Liver (tissue), 3 donors: ENCODE measurements around the gene FAT2.

Experiments used
- EGR1 ChIP-seq, 2 donors: IDR thresholded peaks; 2 replicates each; pipeline ENCODE4 v1.6.1; 2016 to 2018; ENCODE audit warnings: antibody characterized with exemption in 2 of 2, low read depth in 2 of 2
- FOXA1 ChIP-seq: IDR thresholded peaks from 2 replicates; pipeline ENCODE4 v1.6.1; 2016; ENCODE audit warnings: antibody characterized with exemption
- GABPA ChIP-seq, 2 donors: IDR thresholded peaks in 1 of 2; conservative IDR thresholded peaks in 1 of 2; 2 replicates each; pipeline ENCODE4 v1.6.1; 2016; ENCODE audit warnings: antibody characterized with exemption in 2 of 2, mild to moderate bottlenecking in 1 of 2, moderate library complexity in 1 of 2
- HNF4G ChIP-seq: IDR thresholded peaks from 2 replicates; pipeline ENCODE4 v1.6.1; 2016; ENCODE audit warnings: antibody characterized with exemption
- JUND ChIP-seq, 2 donors: IDR thresholded peaks; 2 replicates each; pipeline ENCODE4 v1.6.1; 2016; ENCODE audit warnings: antibody characterized with exemption in 2 of 2
- NR2F2 ChIP-seq: IDR thresholded peaks from 2 replicates; pipeline ENCODE4 v1.6.1; 2016; ENCODE audit warnings: antibody characterized with exemption
- RXRA ChIP-seq, 2 donors: IDR thresholded peaks; 2 replicates each; pipeline ENCODE4 v1.6.1; 2017 to 2018; ENCODE audit warnings: antibody characterized with exemption in 2 of 2, mild to moderate bottlenecking in 1 of 2
- TF ChIP-seq, protein P1 (sequence below): fragments of 150-350 bp; IDR thresholded peaks from 2 replicates; pipeline ENCODE4 v1.5.1; 2017; ENCODE audit warnings: improper control_type of control experiment, low read depth, low read length; ENCODE audit not compliant: missing input control
- TF ChIP-seq, protein P2 (sequence below): IDR thresholded peaks from 2 replicates; pipeline ENCODE4 v1.6.1; 2016; ENCODE audit warnings: antibody characterized with exemption
- TF ChIP-seq, protein P3 (sequence below): IDR thresholded peaks from 2 replicates; pipeline ENCODE4 v1.6.1; 2016; ENCODE audit warnings: antibody characterized with exemption, mild to moderate bottlenecking
- TF ChIP-seq, protein P4 (sequence below): IDR thresholded peaks from 2 replicates; pipeline ENCODE4 v1.6.1; 2016; ENCODE audit warnings: antibody characterized with exemption
- donor health status: healthy.
- donor health status: healthy.

DNA sequence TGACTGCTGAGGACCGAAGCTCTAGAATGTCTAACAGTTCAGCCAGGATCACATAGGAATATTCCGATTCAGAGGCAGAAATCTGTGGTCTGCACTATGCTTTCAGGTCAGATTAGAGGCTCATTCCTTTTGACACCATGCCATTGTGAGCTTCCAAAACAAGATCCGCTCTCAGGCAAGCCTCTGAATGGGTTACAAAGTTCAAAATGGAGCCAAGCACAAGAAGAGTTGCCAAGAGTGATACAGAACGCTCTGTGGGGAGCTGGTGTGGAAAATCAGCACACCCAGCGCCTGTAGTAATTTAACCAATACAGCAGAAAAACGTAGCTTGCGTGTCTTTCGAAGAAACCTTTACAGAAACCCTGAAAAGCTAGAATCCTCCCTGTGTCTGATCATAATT lies 33.3 kb upstream of the FAT2 start:
- TF ChIP-seq, protein P1, sequence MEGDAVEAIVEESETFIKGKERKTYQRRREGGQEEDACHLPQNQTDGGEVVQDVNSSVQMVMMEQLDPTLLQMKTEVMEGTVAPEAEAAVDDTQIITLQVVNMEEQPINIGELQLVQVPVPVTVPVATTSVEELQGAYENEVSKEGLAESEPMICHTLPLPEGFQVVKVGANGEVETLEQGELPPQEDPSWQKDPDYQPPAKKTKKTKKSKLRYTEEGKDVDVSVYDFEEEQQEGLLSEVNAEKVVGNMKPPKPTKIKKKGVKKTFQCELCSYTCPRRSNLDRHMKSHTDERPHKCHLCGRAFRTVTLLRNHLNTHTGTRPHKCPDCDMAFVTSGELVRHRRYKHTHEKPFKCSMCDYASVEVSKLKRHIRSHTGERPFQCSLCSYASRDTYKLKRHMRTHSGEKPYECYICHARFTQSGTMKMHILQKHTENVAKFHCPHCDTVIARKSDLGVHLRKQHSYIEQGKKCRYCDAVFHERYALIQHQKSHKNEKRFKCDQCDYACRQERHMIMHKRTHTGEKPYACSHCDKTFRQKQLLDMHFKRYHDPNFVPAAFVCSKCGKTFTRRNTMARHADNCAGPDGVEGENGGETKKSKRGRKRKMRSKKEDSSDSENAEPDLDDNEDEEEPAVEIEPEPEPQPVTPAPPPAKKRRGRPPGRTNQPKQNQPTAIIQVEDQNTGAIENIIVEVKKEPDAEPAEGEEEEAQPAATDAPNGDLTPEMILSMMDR: no peak
- TF ChIP-seq FOXA1 (no peak), HNF4G (no peak), EGR1 (IDR thresholded peaks at IDR 0.05; ENCODE audit: low read depth in 2 of 2) (no peak), RXRA (IDR thresholded peaks at IDR 0.05) (no peak), JUND (IDR thresholded peaks at IDR 0.05) (no peak), NR2F2 (no peak), GABPA (IDR thresholded peaks at IDR 0.05 in 1 of 2, conservative IDR thresholded peaks at IDR 0.05 in 1 of 2) (no peak)
- TF ChIP-seq, protein P2, sequence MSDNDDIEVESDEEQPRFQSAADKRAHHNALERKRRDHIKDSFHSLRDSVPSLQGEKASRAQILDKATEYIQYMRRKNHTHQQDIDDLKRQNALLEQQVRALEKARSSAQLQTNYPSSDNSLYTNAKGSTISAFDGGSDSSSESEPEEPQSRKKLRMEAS: no peak
- TF ChIP-seq, protein P3, sequence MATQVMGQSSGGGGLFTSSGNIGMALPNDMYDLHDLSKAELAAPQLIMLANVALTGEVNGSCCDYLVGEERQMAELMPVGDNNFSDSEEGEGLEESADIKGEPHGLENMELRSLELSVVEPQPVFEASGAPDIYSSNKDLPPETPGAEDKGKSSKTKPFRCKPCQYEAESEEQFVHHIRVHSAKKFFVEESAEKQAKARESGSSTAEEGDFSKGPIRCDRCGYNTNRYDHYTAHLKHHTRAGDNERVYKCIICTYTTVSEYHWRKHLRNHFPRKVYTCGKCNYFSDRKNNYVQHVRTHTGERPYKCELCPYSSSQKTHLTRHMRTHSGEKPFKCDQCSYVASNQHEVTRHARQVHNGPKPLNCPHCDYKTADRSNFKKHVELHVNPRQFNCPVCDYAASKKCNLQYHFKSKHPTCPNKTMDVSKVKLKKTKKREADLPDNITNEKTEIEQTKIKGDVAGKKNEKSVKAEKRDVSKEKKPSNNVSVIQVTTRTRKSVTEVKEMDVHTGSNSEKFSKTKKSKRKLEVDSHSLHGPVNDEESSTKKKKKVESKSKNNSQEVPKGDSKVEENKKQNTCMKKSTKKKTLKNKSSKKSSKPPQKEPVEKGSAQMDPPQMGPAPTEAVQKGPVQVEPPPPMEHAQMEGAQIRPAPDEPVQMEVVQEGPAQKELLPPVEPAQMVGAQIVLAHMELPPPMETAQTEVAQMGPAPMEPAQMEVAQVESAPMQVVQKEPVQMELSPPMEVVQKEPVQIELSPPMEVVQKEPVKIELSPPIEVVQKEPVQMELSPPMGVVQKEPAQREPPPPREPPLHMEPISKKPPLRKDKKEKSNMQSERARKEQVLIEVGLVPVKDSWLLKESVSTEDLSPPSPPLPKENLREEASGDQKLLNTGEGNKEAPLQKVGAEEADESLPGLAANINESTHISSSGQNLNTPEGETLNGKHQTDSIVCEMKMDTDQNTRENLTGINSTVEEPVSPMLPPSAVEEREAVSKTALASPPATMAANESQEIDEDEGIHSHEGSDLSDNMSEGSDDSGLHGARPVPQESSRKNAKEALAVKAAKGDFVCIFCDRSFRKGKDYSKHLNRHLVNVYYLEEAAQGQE: no peak
- TF ChIP-seq, protein P4, sequence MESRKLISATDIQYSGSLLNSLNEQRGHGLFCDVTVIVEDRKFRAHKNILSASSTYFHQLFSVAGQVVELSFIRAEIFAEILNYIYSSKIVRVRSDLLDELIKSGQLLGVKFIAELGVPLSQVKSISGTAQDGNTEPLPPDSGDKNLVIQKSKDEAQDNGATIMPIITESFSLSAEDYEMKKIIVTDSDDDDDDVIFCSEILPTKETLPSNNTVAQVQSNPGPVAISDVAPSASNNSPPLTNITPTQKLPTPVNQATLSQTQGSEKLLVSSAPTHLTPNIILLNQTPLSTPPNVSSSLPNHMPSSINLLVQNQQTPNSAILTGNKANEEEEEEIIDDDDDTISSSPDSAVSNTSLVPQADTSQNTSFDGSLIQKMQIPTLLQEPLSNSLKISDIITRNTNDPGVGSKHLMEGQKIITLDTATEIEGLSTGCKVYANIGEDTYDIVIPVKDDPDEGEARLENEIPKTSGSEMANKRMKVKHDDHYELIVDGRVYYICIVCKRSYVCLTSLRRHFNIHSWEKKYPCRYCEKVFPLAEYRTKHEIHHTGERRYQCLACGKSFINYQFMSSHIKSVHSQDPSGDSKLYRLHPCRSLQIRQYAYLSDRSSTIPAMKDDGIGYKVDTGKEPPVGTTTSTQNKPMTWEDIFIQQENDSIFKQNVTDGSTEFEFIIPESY: no peak
